KBM-7 (cell line): Measurements from ENCODE around the gene GABRD.

Experiments used
- DNase-seq: peaks from one replicate; pipeline ENCODE4 v3.0.0-alpha.2; 2015
- in situ Hi-C: fragments of 300-500 bp; cut with MboI; formaldehyde crosslinking; loops from 2 replicates; pipeline ENCODE4 v1.14.3; 2020; ENCODE audit warnings: low sequenced_read_pairs, low pct_unique_long_range_greater_than_20kb, mixed read lengths

Gene GABRD

GRCh38 chr1:2049718-2050431 lies 30.7 kb downstream of the GABRD start, which contains the start of gene PRKCZ:
PRKCZ (plus strand) TSS chr1:2050411; CDS start chr1:2050631, 220 bp downstream.
- in situ Hi-C loops: loop anchor here (10.0 kb wide), 1 partner anchor 95 kb away; no protein-coding TSS in a partner anchor
- DNase-seq: peak; percentile 86

GRCh38 chr1:2050461-2050792 lies 31.3 kb downstream of the GABRD start:
- in situ Hi-C loops: no loop called here
- DNase-seq: no peak

GRCh38 chr1:2050793-2051682 lies 31.9 kb downstream of the GABRD start:
- no peak for DNase-seq
- in situ Hi-C loops: no loop called here

GRCh38 chr1:2052054-2052679 lies 33.0 kb downstream of the GABRD start:
- in situ Hi-C loops: no loop called here
- DNase-seq: no peak

GRCh38 chr1:2052756-2053155 lies 33.6 kb downstream of the GABRD start:
- in situ Hi-C loops: no loop called here
- DNase-seq: no peak

GRCh38 chr1:2053217-2053616 lies 34.1 kb downstream of the GABRD start:
- no peak for DNase-seq
- in situ Hi-C loops: no loop called here

GRCh38 chr1:2053784-2054376 lies 34.7 kb downstream of the GABRD start:
- no peak for DNase-seq
- in situ Hi-C loops: no loop called here

GRCh38 chr1:2054560-2054959 lies 35.4 kb downstream of the GABRD start:
- DNase-seq: no peak
- in situ Hi-C loops: no loop called here

GRCh38 chr1:2055911-2056575 lies 36.9 kb downstream of the GABRD start:
- no peak for DNase-seq
- in situ Hi-C loops: no loop called here

- in situ Hi-C loops: no loop called here
- no peak for DNase-seq
These were observed 37.9 kb downstream of the GABRD start for GRCh38 chr1:2056955-2057590.

GRCh38 chr1:2059290-2059953 lies 40.3 kb downstream of the GABRD start:
- in situ Hi-C loops: no loop called here

GRCh38 chr1:2060072-2060471 lies 40.9 kb downstream of the GABRD start:
- in situ Hi-C loops: no loop called here
- no peak for DNase-seq

More at GRCh38 chr1:2059290-2059953, 40.3 kb downstream of the GABRD start:
- DNase-seq: no peak

- in situ Hi-C loops: no loop called here
- no peak for DNase-seq
These were observed 41.4 kb downstream of the GABRD start for GRCh38 chr1:2060535-2060934.

GRCh38 chr1:2061065-2061778 lies 42.1 kb downstream of the GABRD start:
- in situ Hi-C loops: no loop called here
- DNase-seq: no peak

- in situ Hi-C loops: no loop called here
- DNase-seq: no peak
These were observed 46.6 kb downstream of the GABRD start for GRCh38 chr1:2065699-2066098.

GRCh38 chr1:2067393-2067792 lies 48.2 kb downstream of the GABRD start:
- DNase-seq: no peak
- in situ Hi-C loops: no loop called here

GRCh38 chr1:2067981-2068380 lies 48.8 kb downstream of the GABRD start:
- no peak for DNase-seq
- in situ Hi-C loops: no loop called here

- in situ Hi-C loops: no loop called here
- DNase-seq: no peak
These were observed 49.8 kb downstream of the GABRD start for GRCh38 chr1:2068951-2069350.
